ENCODE measurements around the gene COX6A2.
"Not testable (repeated sequence)": the region's sequence is repeated elsewhere in the genome, so short reads cannot be mapped to it uniquely, and the experiment has no call there.

The COX6A2 gene

GRCh38 chr16:31461921-31462804, 34.0 kb upstream of the COX6A2 start:
- no peak for DNase-seq

GRCh38 chr16:31461201-31461920, 33.2 kb upstream of the COX6A2 start:
- DNase-seq = no peak

- no peak for DNase-seq
Measured at GRCh38 chr16:31460582-31461002, 32.4 kb upstream of the COX6A2 start.

- DNase-seq = peak; percentile 99
Measured at GRCh38 chr16:31459687-31460581, 31.8 kb upstream of the COX6A2 start.

- peak; percentile 96 for DNase-seq
Measured at GRCh38 chr16:31458844-31459686, 30.9 kb upstream of the COX6A2 start, which contains the start of gene ARMC5. Gene ARMC5, plus strand, starts transcription at chr16:31459501. Its CDS starts 24 bp downstream, at chr16:31459525.

GRCh38 chr16:31458073-31458843, 30.1 kb upstream of the COX6A2 start:
- peak; percentile 64 for DNase-seq

- no peak for DNase-seq
Measured at GRCh38 chr16:31456988-31457360, 28.8 kb upstream of the COX6A2 start.

- peak; percentile 17 for DNase-seq
Measured at GRCh38 chr16:31455601-31456314, 27.6 kb upstream of the COX6A2 start.

GRCh38 chr16:31453255-31454204, 25.4 kb upstream of the COX6A2 start:
- no peak for DNase-seq

- no peak for DNase-seq
Measured at GRCh38 chr16:31452631-31453106, 24.5 kb upstream of the COX6A2 start.

- no peak for DNase-seq
Measured at GRCh38 chr16:31451681-31452351, 23.7 kb upstream of the COX6A2 start.

- no peak for DNase-seq
Measured at GRCh38 chr16:31451201-31451600, 23.0 kb upstream of the COX6A2 start.

GRCh38 chr16:31445931-31446330, 17.8 kb upstream of the COX6A2 start:
- DNase-seq = not testable (repeated sequence)

- no peak for DNase-seq
Measured at GRCh38 chr16:31441956-31442355, 13.8 kb upstream of the COX6A2 start.

- DNase-seq = no peak
Measured at GRCh38 chr16:31440516-31441184, 12.5 kb upstream of the COX6A2 start.

GRCh38 chr16:31439519-31439918, 11.4 kb upstream of the COX6A2 start:
- DNase-seq = no peak

- not testable (repeated sequence) for DNase-seq
Measured at GRCh38 chr16:31439023-31439422, 10.9 kb upstream of the COX6A2 start.

GRCh38 chr16:31438414-31438813, 10.3 kb upstream of the COX6A2 start:
- DNase-seq = no peak

All from GDM1 (cell line).